GM10248 (cell line): ENCODE measurements around the gene KCTD1.
A peak's percentile ranks its signal among the peaks of the same experiment; 100 is the strongest.

Source experiments
- CTCF ChIA-PET: fragments of 300-600 bp; sonication (Branson Sonifier 250); formaldehyde crosslinking; extraction: SDS; loops from one replicate; lab custom pipeline; 2021; ENCODE audit warnings: antibody characterized with exemption; lab: Yijun Ruan, JAX
- POLR2A ChIA-PET: fragments of 350-650 bp; sonication (Branson Sonifier 250); formaldehyde crosslinking; extraction: SDS; loops from one replicate; lab custom pipeline; 2020; ENCODE audit warnings: antibody characterized with exemption; lab: Yijun Ruan, JAX
- DNase-seq: peaks from one replicate; pipeline ENCODE4 v3.0.0; 2012; ENCODE audit errors: extremely low spot score
- TF ChIP-seq, protein P1 (sequence below): IDR thresholded peaks from 2 replicates; pipeline ENCODE4 v1.5.1; 2012; ENCODE audit warnings: mild to moderate bottlenecking, low read depth; ENCODE audit errors: extremely low read depth, missing control alignments, control extremely low read depth

The KCTD1 gene

DNA sequence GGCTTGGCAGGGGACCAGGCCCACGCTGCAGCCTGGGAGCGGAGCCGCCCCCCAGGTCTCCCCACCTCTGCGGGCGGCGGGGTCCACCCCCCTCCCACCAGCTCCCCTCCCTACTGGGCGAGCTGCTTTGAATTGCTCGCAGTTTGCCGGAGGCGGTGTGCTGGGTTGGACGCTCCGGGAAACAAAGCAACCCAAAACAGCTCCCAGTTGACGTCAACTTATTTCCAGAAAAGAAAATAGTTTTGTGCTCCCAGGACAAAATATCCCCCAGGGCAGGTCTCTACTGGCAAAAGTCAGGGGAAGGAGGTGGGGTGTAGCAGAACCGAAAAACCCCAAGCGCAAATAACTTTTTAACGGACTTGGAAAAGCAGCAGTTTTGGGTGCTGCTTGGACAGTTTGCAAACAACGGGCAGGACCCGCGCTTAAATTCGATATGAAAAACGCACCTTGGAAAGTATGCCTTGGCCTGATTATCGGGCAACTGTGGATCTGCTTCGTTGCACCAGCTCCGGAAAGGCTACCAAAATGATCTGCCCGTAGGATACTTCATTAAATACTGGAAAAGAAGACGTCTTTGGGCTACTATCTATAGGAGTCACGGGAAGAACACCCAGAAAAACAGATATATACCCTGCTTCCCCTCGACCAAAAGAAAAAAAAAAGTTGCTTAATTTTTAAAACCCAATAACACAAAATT lies 2.8 kb upstream of the KCTD1 start:
- TF ChIP-seq, protein P1, sequence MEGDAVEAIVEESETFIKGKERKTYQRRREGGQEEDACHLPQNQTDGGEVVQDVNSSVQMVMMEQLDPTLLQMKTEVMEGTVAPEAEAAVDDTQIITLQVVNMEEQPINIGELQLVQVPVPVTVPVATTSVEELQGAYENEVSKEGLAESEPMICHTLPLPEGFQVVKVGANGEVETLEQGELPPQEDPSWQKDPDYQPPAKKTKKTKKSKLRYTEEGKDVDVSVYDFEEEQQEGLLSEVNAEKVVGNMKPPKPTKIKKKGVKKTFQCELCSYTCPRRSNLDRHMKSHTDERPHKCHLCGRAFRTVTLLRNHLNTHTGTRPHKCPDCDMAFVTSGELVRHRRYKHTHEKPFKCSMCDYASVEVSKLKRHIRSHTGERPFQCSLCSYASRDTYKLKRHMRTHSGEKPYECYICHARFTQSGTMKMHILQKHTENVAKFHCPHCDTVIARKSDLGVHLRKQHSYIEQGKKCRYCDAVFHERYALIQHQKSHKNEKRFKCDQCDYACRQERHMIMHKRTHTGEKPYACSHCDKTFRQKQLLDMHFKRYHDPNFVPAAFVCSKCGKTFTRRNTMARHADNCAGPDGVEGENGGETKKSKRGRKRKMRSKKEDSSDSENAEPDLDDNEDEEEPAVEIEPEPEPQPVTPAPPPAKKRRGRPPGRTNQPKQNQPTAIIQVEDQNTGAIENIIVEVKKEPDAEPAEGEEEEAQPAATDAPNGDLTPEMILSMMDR: no peak
- CTCF ChIA-PET: no interaction called here
- POLR2A ChIA-PET: no interaction called here
- no peak for DNase-seq

DNA sequence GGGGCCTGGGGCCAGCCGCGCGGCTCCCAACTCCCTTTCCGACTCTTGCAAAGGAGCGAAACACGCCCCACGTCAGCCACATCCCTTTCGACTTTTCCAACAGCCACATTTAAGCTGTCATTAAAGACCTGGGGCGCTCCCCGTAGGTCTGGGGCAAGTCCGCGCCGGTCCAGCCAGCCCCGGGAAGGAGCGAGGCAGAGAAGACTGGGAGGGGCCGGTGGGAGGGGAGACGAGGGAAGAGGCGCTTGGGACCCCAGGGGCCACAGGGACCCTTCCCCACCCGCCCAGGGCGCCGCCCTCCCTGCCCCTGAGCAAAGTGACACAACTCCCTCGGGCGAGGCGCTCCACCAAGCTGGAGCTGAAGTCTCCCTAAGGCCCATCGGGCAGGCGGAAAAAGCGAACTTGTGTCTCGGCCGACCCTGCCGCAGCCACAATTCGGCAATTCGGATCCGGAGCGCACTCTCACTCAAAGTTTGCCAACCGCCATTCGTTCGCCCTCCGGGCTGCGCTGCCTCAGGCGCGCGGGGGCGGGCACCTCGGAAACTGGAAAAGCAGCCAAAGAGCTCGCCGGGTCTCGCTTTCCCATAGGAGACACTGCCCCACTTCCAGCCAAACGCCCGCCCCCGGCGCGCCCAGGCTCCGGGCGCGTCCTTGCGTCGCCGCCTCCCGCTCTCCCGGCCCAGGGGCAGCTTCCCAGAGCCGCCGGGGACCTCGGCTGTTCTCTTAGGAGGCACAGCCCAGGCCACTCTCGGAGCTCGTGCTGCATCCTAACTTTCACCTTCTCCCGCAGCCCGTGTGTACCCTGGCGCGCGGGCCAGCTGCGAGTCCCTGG lies 1.1 kb upstream of the KCTD1 start:
- TF ChIP-seq, protein P1: no peak
- ChIA-PET CTCF (interaction anchor here (0.8 to 1.3 kb wide), 2 partner anchors 152 to 166 kb away, joined by 3 read pairs; no protein-coding TSS in a partner anchor), POLR2A (interaction anchor here (0.7 kb wide), 1 partner anchor 166 kb away, joined by 4 read pairs; no protein-coding TSS in a partner anchor)
- peak; percentile 45 for DNase-seq

DNA sequence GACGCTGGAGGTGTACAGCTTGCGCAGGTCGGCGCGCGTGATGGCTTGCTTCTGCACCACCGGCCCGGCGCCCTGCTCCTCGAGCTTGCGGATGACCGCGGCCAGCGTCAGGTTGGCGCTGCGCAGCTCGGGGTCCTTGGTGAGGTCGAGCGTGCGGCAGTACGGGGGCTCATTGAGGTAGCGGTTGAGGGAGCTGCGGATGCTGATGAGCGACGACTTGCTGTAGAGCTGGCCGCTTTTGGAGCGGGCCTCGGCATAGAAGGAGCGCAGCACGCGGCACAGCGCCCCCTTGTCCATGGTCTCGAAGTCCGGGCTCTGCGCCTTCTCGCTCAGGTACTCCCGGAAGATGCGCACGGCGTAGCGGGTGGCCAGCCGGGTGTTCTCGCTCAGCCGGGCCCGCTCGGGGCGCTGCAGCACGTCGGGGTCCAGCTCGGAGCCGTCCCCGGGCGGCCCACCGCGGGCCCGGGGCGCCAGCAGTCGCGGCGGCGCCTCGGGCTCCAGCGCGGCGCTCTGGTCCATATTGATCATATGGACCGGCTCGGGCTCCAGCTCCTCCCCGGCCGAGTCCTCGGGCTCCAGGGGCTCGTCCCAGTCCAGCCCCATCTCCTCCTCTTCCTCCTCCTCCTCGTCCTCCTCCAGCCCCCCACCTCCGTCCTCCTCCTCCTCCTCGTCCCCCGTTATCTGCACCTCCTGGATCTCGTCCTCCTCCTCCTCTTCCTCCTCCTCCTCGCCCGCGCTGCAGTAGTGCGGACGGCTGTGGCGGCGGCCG lies 523 bp downstream of the KCTD1 start:
- peak; percentile 85 for DNase-seq
- ChIA-PET POLR2A (no interaction called here), CTCF (interaction anchor here (0.7 to 1.8 kb wide), 18 partner anchors 9 to 240 kb away, joined by 3 to 8 read pairs (median 4); no protein-coding TSS in a partner anchor)
- TF ChIP-seq, protein P1: peak; percentile 57

DNA sequence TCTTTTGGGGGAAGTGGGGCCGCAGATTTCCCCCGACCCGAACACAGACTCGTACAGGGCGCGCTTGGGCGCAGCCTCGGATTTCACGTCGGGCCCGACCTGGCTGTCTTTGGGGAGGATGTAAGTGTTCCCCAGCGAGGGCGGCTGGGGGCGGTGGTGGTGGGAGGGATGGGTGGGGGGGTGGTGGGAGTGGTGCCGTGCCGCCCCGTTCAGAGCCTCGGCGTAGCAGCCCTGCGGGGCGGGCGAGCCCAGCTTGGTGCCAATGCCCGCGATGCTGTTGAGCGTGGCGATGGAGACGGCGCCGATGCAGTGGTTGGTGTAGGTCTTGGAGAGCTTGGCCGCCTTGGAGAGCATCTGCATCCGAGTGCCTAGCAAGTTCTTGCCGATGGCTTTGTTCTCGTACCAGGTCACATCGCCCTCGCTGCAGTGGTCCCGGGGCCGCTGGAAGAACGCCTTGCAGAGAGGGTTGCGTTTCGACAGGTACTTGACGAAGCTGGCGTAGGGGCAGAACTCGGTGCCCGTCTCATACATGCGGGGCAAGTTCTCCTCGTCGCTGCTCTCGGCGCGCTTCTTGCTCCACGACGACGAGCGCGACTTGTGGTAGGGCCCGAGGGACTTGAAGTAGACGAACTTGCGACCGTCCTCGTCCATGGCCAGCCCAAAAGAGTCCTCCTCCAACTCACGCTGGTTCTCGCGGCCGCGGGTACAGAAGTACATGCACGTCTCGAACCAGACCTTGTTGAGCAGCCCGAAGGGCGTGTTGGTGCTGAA lies 1.3 kb downstream of the KCTD1 start:
- POLR2A ChIA-PET: no interaction called here
- TF ChIP-seq, protein P1: no peak
- DNase-seq: no peak
- CTCF ChIA-PET: interaction anchor here (0.7 to 1.8 kb wide), 15 partner anchors 8 to 163 kb away, joined by 3 to 8 read pairs (median 4); no protein-coding TSS in a partner anchor

DNA sequence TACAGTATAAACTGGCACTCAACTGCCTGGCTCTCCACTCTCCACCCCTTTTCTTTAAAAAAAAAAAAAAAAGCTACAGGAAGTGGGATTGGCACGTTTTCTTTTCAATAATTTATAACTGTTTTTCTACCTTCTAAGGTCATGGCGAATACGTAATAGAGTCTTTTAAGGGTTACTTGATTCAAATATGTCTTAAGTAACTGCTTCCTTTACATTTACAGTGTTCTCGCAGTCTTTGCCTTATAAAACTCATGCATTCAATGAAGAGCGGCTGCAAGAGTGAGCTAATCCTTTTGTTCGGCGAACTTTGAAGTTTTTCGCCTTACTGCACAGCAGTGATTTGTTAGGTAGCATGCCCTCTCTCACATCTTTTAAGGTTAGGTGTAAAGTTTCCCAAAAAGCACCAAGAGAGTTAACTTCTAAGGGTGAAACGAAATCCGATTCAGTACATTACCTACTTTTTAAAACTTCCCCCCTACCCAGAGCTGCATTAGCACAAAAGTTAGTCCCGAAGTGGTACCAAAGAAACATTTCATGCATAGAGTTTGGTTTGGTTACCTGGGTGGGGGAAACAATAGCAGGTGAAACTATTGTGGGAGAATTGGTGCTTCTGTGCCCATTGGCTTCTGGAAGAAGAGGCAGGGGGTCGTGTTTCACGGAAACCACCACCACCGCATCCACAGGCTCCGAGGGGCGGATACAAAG lies 2.0 kb downstream of the KCTD1 start:
- CTCF ChIA-PET: interaction anchor here (1.0 to 1.3 kb wide), 4 partner anchors 12 to 160 kb away, joined by 3 to 4 read pairs (median 4); no protein-coding TSS in a partner anchor
- DNase-seq: no peak
- TF ChIP-seq, protein P1: no peak
- POLR2A ChIA-PET: no interaction called here
